GM21381 (cell line): ENCODE measurements around the gene GNAI1.

Source experiments
- ATAC-seq: cut with Tn5 transposase; IDR thresholded peaks from one replicate; pipeline ENCODE4 v1.9.1; 2021; ENCODE audit warnings: mild to moderate bottlenecking, moderate library complexity; ENCODE audit not compliant: unreplicated experiment

The GNAI1 gene

GRCh38 chr7:80244206-80244916 is 109.7 kb downstream of the GNAI1 start:
- no peak for ATAC-seq

DNA sequence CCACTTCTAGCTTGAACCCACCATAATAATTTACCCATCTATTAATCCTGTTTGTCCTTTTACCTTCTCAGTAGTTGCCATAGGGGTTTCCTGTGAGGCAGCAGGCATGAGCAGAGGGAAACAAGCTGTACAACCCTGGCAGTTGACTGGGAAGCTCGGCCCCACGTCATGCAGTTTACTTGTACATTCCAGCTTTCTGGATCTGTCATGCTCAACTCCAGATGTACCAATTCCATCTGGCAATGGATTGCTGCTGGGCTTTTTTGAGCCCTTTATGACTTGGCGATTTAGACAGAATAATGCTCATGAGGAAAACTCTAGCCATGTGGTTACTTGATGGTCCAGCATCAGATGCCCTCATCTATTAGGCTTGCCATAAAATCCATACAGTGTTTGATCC is 112.5 kb downstream of the GNAI1 start:
- ATAC-seq, result no peak

DNA sequence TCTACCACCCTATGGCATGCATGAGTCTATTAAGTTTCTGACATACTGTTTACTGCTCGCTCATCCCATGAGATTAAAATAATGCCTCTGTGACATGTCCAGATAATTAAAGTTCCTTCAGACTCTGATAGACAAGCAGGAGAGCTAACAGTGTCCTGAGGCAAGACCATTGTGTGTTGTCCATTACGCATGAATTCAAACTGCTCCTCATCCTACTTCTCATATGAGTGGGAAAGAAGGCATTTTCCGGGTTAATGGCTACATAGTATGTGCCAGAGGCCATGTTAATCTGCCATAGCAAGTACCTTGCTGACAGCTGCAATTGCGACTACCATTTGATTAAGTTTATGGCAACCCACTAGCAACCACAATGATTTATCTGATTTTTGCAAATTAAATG is 113.3 kb downstream of the GNAI1 start:
- no peak for ATAC-seq

DNA sequence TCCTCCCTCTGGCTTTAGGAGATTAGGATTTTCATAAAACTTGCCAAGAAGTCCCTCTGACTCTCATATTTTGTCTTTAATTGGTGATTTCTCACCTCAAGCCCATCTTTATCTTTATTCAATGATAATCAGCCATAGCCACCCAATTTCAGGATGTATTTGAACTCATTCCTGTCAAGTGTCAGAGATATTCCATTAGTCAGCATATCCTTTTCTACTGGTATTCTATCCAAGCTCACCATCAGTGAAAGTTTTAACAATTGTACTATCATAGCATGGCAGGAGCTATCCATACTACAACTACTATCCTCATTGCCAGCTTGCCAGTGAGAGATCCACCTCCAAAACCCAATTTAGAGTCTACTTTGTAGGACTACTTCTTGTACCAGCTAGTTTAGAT is 114.6 kb downstream of the GNAI1 start:
- no peak for ATAC-seq

GRCh38 chr7:80249619-80250295 is 115.1 kb downstream of the GNAI1 start:
- ATAC-seq, result no peak

DNA sequence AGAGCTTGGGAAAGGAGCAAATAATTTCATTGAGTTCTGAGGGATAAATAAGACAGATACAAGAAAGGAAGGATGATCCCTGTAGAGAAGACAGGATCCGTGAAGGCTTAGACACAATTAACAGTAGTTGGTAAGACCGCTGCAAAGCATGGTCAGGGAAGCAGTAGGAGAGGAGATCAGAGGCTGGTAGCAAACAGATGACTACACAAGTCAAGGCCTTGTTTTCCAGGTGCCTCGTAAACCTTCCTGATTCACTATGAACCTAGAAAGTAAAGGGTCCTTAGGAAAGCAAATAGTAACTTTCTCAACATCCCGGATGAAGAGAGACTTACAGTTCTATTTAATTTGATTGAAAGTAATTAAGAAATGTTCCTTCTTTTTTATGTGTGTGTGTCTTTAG is 118.6 kb downstream of the GNAI1 start:
- no peak for ATAC-seq

GRCh38 chr7:80253653-80254052 is 119.0 kb downstream of the GNAI1 start:
- ATAC-seq, result no peak

DNA sequence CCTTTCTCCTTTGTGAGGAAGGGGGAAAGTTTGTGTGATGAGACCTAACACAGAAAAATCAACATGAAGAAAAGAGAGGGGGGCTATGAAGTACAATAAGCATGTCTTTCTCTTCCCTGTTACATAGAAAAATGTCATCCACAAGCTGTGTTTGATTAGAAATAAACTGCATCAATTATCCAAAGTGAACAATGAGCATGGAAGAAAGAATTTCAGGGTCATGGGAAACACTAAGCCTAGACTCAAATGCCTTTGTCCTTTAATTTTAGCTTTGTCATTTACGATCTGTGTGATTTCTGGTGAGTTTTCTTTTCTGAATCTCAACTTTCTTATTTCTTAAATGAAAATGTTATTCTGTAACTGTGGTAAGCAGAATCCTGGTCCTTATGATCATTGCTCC is 121.0 kb downstream of the GNAI1 start:
- no peak for ATAC-seq

DNA sequence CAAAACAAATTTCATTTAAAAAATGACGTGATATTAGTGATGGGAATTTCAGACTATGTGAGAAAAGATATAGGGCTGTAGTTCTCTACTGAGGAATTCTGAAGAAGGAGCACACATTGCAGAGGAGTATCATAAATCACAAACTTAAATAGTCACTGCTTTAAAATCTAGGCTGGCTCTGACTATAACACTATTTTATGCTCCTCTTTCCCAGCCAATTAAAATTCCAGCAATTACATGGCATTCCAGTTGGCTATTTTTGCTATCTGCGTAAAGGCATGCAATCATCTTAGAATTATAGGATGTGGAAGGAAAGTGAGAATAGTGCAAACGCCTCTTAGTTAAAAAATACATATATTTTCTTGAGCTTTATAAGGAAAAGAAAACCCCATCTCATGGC is 123.1 kb downstream of the GNAI1 start:
- no peak for ATAC-seq

GRCh38 chr7:80260606-80261005 is 126.0 kb downstream of the GNAI1 start:
- no peak for ATAC-seq

DNA sequence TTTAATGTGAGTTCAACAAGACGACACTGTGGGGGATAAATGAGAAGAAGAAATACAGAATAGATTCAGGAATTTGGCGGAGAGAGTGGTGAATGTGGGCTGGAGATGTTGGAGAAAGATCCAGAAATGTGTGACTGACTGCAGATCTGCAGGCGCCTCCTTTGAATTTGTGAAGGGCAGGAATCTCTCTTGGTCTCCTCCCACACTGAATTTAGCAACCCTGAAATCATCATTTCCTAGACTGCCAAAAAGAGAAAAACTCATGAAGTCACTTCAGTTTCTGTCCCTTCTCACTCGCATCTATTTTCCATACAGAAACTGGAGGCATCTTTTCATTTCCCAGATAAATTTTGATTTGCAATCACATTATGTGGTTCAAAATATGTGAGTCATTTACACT is 128.7 kb downstream of the GNAI1 start:
- ATAC-seq, result no peak

- no peak for ATAC-seq
These were observed 129.2 kb downstream of the GNAI1 start for GRCh38 chr7:80263821-80264220.

DNA sequence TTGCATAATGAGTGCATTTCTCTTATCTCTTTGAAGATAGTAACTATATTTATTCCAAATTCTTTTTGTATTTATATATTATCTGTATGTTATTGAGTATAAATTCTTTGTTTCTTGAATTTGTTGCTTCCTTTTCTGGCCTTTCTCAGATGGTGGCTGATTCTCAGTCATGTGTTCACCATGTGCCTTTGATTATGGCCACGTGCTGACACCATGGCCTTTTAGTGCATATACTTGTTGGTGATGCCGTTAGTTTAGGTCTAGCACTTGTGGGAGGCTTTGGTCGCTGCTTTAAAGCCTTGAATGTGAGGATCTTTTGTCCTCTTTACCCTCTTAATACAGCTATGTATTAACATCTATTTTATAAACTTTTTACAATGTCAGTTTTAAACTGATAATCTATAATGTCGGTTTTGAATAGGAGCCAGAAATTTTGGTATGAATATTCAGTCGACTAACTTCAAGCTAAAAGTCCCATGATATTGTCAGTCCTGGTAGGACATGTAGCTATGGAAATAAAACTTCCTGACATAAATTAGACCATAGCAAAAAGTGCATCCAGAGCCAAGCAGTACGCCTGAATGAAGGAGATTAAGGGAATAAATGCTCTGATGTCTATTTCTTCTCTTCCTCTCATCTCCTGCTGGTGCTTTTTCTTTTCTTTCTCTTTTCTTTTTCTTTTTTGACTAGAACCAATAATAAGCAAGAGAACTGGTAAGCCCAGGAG is 130.3 kb downstream of the GNAI1 start:
- ATAC-seq, result no peak

DNA sequence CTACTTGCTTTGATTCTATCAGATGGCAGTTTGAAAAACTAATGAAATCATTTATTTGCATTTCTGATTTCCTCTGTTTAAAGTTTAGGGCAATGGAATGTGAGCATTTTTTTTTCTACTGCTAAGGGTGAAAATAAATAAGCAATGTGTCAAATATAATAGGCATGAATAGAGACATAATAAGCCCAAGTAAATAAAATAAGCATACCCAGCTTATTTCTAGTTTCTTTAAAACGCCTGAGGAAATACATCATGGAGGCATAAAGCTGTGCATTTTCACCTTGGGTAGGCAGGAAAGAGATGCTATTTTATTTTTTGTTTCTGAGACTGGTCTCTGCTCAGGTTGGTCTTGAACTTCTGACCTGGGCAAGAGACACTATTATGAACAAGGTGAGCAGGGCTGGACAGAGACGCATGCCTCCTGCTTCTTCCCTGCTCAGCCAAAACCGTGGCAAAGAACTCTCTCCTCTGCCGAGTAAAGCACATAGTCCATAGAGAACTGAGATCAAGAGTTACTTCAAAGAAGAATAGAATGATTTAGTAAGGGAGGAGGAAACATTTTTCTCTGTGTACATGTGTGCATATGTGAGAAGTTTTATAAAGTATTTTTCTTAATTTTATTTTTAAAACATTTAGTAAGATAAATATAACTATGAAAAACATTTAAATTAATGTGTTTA is 138.1 kb downstream of the GNAI1 start:
- ATAC-seq, result no peak

GRCh38 chr7:80273327-80273726 is 138.7 kb downstream of the GNAI1 start:
- ATAC-seq, result no peak

GRCh38 chr7:80275192-80275605 is 140.6 kb downstream of the GNAI1 start:
- no peak for ATAC-seq
